ENCODE results near the gene SYCE1. TPM values are rescaled to one million over a fixed set of nuclear protein-coding genes. Genes with fewer than 3 reads are reported as not detected.
"Not testable (repeated sequence)": the region's sequence is repeated elsewhere in the genome, so short reads cannot be mapped to it uniquely, and the experiment has no call there.

SYCE1 gene
- total and polyA plus RNA-seq, 5 donors from 2014 or later = 0.09 to 1.7 (median 0.70) TPM; not detected in 2

GRCh38 chr10:133568831-133569527, 3.6 kb upstream of the SYCE1 start:
- not testable (repeated sequence) for DNase-seq; H3K27ac Mint-ChIP-seq; H3K36me3 Mint-ChIP-seq; H3K4me3 ChIP-seq (ENCODE audit: low read depth, low read length); H3K4me1 ChIP-seq (ENCODE audit: control insufficient read depth, insufficient read depth, low read length, poor library complexity, severe bottlenecking); H3K4me1 Mint-ChIP-seq; H3K36me3 ChIP-seq (ENCODE audit: control insufficient read depth, insufficient read depth, low read length); H3K27me3 ChIP-seq (ENCODE audit: control insufficient read depth, insufficient read depth, low read length); H3K27ac ChIP-seq (ENCODE audit: insufficient read depth, low read length, poor library complexity, severe bottlenecking); H3K4me3 Mint-ChIP-seq; H3K27me3 Mint-ChIP-seq
- ATAC-seq (ENCODE audit: low read depth in 2 of 2) = peak in 1 of 2 donors; percentile 35
- peaks cover 14 to 18% of the 10 kb centered on the region in 2 experiments for H3K9me3 ChIP-seq (ENCODE audit: control insufficient read depth in 2 of 2, low read length in 2 of 2)
- H3K9me3 Mint-ChIP-seq = peaks cover 0 to 12% (median 6%) of the 10 kb centered on the region in 7 donors

- Mint-ChIP-seq H3K4me1 (no peaks in the 10 kb centered on the region), H3K9me3 (peaks cover 0 to 6% (median 2%) of the 10 kb centered on the region in 7 donors), H3K27me3 (peaks cover 5% of the 10 kb centered on the region)
Measured at GRCh38 chr10:133568287-133568614, 2.9 kb upstream of the SYCE1 start.

GRCh38 chr10:133567609-133568286, 2.4 kb upstream of the SYCE1 start:
- no peaks in the 10 kb centered on the region for H3K4me1 ChIP-seq (ENCODE audit: control insufficient read depth, insufficient read depth, low read length, poor library complexity, severe bottlenecking)
- H3K27ac Mint-ChIP-seq = no peak overlapping the region
- no peak for ATAC-seq (ENCODE audit: low read depth in 2 of 2)

More at GRCh38 chr10:133568287-133568614, 2.9 kb upstream of the SYCE1 start:
- DNase-seq = no peak
- Histone ChIP-seq H3K27ac (ENCODE audit: insufficient read depth, low read length, poor library complexity, severe bottlenecking) (no peak overlapping the region), H3K9me3 (ENCODE audit: control insufficient read depth in 2 of 2, low read length in 2 of 2) (peaks cover 8 to 10% of the 10 kb centered on the region in 2 experiments), H3K4me1 (ENCODE audit: control insufficient read depth, insufficient read depth, low read length, poor library complexity, severe bottlenecking) (no peaks in the 10 kb centered on the region), H3K36me3 (ENCODE audit: control insufficient read depth, insufficient read depth, low read length) (no peaks in the 10 kb centered on the region), H3K4me3 (ENCODE audit: low read depth, low read length) (no peak overlapping the region), H3K27me3 (ENCODE audit: control insufficient read depth, insufficient read depth, low read length) (peaks cover 5% of the 10 kb centered on the region)
- no peak for ATAC-seq (ENCODE audit: low read depth in 2 of 2)
- Mint-ChIP-seq H3K27ac (no peak overlapping the region), H3K36me3 (no peaks in the 10 kb centered on the region), H3K4me3 (no peak overlapping the region)

GRCh38 chr10:133567119-133567518, 1.7 kb upstream of the SYCE1 start:
- Mint-ChIP-seq H3K27me3 (peaks cover 7% of the 10 kb centered on the region), H3K4me1 (no peaks in the 10 kb centered on the region), H3K4me3 (no peak overlapping the region), H3K9me3 (peaks cover 0 to 5% (median 0%) of the 10 kb centered on the region in 7 donors), H3K36me3 (no peaks in the 10 kb centered on the region), H3K27ac (no peak overlapping the region)
- no peak overlapping the region for H3K27ac ChIP-seq (ENCODE audit: insufficient read depth, low read length, poor library complexity, severe bottlenecking)
- DNase-seq (no peak), ATAC-seq (ENCODE audit: low read depth in 2 of 2) (no peak)
- peaks cover 2% of the 10 kb centered on the region for H3K27me3 ChIP-seq (ENCODE audit: control insufficient read depth, insufficient read depth, low read length)
- no peaks in the 10 kb centered on the region for H3K4me1 ChIP-seq (ENCODE audit: control insufficient read depth, insufficient read depth, low read length, poor library complexity, severe bottlenecking)
- no peak overlapping the region for H3K4me3 ChIP-seq (ENCODE audit: low read depth, low read length)
- no peaks in the 10 kb centered on the region for H3K36me3 ChIP-seq (ENCODE audit: control insufficient read depth, insufficient read depth, low read length)
- H3K9me3 ChIP-seq (ENCODE audit: control insufficient read depth in 2 of 2, low read length in 2 of 2) = peaks cover 2 to 5% of the 10 kb centered on the region in 2 experiments

More at GRCh38 chr10:133567609-133568286, 2.4 kb upstream of the SYCE1 start:
- DNase-seq = no peak
- H3K27ac ChIP-seq (ENCODE audit: insufficient read depth, low read length, poor library complexity, severe bottlenecking) = no peak overlapping the region
- no peak overlapping the region for H3K4me3 Mint-ChIP-seq
- peaks cover 0 to 5% (median 1%) of the 10 kb centered on the region in 7 donors for H3K9me3 Mint-ChIP-seq
- peaks cover 3 to 5% of the 10 kb centered on the region in 2 experiments for H3K9me3 ChIP-seq (ENCODE audit: control insufficient read depth in 2 of 2, low read length in 2 of 2)
- H3K36me3 ChIP-seq (ENCODE audit: control insufficient read depth, insufficient read depth, low read length) = no peaks in the 10 kb centered on the region
- peaks cover 2% of the 10 kb centered on the region for H3K27me3 ChIP-seq (ENCODE audit: control insufficient read depth, insufficient read depth, low read length)
- no peak overlapping the region for H3K4me3 ChIP-seq (ENCODE audit: low read depth, low read length)
- no peaks in the 10 kb centered on the region for H3K36me3 Mint-ChIP-seq
- peaks cover 4% of the 10 kb centered on the region for H3K27me3 Mint-ChIP-seq
- H3K4me1 Mint-ChIP-seq = no peaks in the 10 kb centered on the region

- H3K27ac ChIP-seq (ENCODE audit: insufficient read depth, low read length, poor library complexity, severe bottlenecking) = no peak overlapping the region
- ATAC-seq (ENCODE audit: low read depth in 2 of 2) (no peak), DNase-seq (no peak)
- Mint-ChIP-seq H3K27ac (no peak overlapping the region), H3K27me3 (peaks cover 20% of the 10 kb centered on the region), H3K9me3 (peaks cover 0 to 5% (median 0%) of the 10 kb centered on the region in 7 donors), H3K4me3 (no peak overlapping the region), H3K36me3 (no peaks in the 10 kb centered on the region), H3K4me1 (no peaks in the 10 kb centered on the region)
- H3K36me3 ChIP-seq (ENCODE audit: control insufficient read depth, insufficient read depth, low read length) = no peaks in the 10 kb centered on the region
- peaks cover 2 to 5% of the 10 kb centered on the region in 2 experiments for H3K9me3 ChIP-seq (ENCODE audit: control insufficient read depth in 2 of 2, low read length in 2 of 2)
- H3K4me3 ChIP-seq (ENCODE audit: low read depth, low read length) = no peak overlapping the region
- peaks cover 2% of the 10 kb centered on the region for H3K27me3 ChIP-seq (ENCODE audit: control insufficient read depth, insufficient read depth, low read length)
- H3K4me1 ChIP-seq (ENCODE audit: control insufficient read depth, insufficient read depth, low read length, poor library complexity, severe bottlenecking) = no peaks in the 10 kb centered on the region
Measured at GRCh38 chr10:133564816-133565215, 567 bp downstream of the SYCE1 start.

GRCh38 chr10:133559216-133559615, 6.2 kb downstream of the SYCE1 start:
- Mint-ChIP-seq H3K4me1 (no peaks in the 10 kb centered on the region), H3K9me3 (peaks cover 0 to 2% (median 0%) of the 10 kb centered on the region in 7 donors), H3K4me3 (no peak overlapping the region), H3K27ac (no peak overlapping the region), H3K36me3 (no peaks in the 10 kb centered on the region), H3K27me3 (peaks cover 20% of the 10 kb centered on the region)
- Histone ChIP-seq H3K27me3 (ENCODE audit: control insufficient read depth, insufficient read depth, low read length) (no peaks in the 10 kb centered on the region), H3K4me3 (ENCODE audit: low read depth, low read length) (no peak overlapping the region), H3K9me3 (ENCODE audit: control insufficient read depth in 2 of 2, low read length in 2 of 2) (no peaks in the 10 kb centered on the region), H3K36me3 (ENCODE audit: control insufficient read depth, insufficient read depth, low read length) (no peaks in the 10 kb centered on the region), H3K27ac (ENCODE audit: insufficient read depth, low read length, poor library complexity, severe bottlenecking) (no peak overlapping the region), H3K4me1 (ENCODE audit: control insufficient read depth, insufficient read depth, low read length, poor library complexity, severe bottlenecking) (no peaks in the 10 kb centered on the region)
- DNase-seq = no peak
- ATAC-seq (ENCODE audit: low read depth in 2 of 2) = no peak

- ATAC-seq (ENCODE audit: low read depth in 2 of 2) = no peak
- Histone ChIP-seq H3K9me3 (ENCODE audit: control insufficient read depth in 2 of 2, low read length in 2 of 2) (no peaks in the 10 kb centered on the region), H3K4me1 (ENCODE audit: control insufficient read depth, insufficient read depth, low read length, poor library complexity, severe bottlenecking) (no peaks in the 10 kb centered on the region), H3K27me3 (ENCODE audit: control insufficient read depth, insufficient read depth, low read length) (no peaks in the 10 kb centered on the region), H3K27ac (ENCODE audit: insufficient read depth, low read length, poor library complexity, severe bottlenecking) (no peak overlapping the region), H3K36me3 (ENCODE audit: control insufficient read depth, insufficient read depth, low read length) (no peaks in the 10 kb centered on the region), H3K4me3 (ENCODE audit: low read depth, low read length) (no peak overlapping the region)
- Mint-ChIP-seq H3K27me3 (peaks cover 21% of the 10 kb centered on the region), H3K4me3 (no peak overlapping the region), H3K36me3 (no peaks in the 10 kb centered on the region), H3K4me1 (no peaks in the 10 kb centered on the region), H3K27ac (no peak overlapping the region), H3K9me3 (peaks cover 0 to 2% (median 0%) of the 10 kb centered on the region in 7 donors)
- DNase-seq = no peak
Measured at GRCh38 chr10:133557381-133557780, 8.0 kb downstream of the SYCE1 start.
